Ovary (tissue), 3 donors: ENCODE data around the gene AGL.

Experiments used
- CTCF ChIP-seq, 3 donors: fragments of 450-650 bp in 2 of 3; fragments of 200-600 bp in 1 of 3; IDR thresholded peaks; one replicate each; pipeline versions ENCODE4 v1.5.1 to v1.8.0; 2016 to 2022; ENCODE audit warnings: antibody characterized with exemption in 3 of 3, mild to moderate bottlenecking in 1 of 3
- EP300 ChIP-seq: sonication (generic); formaldehyde crosslinking; IDR thresholded peaks from one replicate; pipeline ENCODE4 v1.6.1; 2017; ENCODE audit warnings: antibody characterized with exemption
- POLR2A ChIP-seq: fragments of 450-650 bp; IDR thresholded peaks from one replicate; pipeline ENCODE4 v1.6.1; 2017; ENCODE audit warnings: antibody characterized with exemption, mild to moderate bottlenecking, moderate library complexity
- donor health status: DM: no; HTN: no; CAD: no.

GRCh38 chr1:99950486-99950885 lies 100.3 kb downstream of the AGL start:
- no peak for TF ChIP-seq POLR2A
- TF ChIP-seq CTCF (IDR thresholded peaks at IDR 0.05) = no peak
- no peak for TF ChIP-seq EP300
